ENCODE measurements around the gene ITPR1. TPM values are rescaled to one million over a fixed set of nuclear protein-coding genes. Genes with fewer than 3 reads are reported as not detected.

ITPR1 gene
- total RNA-seq, 1 experiment from 2014 or later: 48.5 TPM

DNA sequence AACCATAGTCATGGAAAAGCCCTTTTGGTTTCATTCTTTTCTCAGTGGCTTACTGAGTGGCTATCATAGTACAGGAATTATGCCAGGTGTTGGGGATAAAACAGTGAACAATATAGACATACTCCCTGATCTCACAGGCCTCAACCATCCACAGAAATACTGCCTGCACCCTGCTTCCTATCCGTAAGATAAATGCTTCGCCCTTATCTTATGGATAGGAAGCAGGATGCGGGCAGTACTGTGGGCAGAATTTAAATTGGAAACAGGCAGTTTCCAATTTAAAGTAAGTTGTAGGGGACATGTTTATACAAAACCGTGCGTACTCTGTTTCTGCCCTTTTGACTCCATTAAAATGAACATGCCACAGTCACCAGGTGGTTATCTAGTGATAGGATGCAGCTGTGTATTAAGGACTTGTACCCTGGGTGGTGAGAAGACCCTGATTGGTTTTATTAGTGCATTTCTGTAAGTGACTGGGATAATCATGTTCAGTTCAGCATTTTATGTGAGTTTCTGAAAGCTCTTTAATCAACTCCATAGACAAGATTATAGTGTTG is 344.3 kb downstream of the ITPR1 start:
- Histone ChIP-seq H2AFZ (ENCODE audit: low read length) (no peak overlapping the region), H3K27me3 (ENCODE audit: low read length) (no peaks in the 10 kb centered on the region), H3K79me2 (ENCODE audit: low read length) (no peaks in the 10 kb centered on the region), H3K4me3 (ENCODE audit: low read length) (no peak overlapping the region), H3K9me3 (ENCODE audit: low read length) (no peaks in the 10 kb centered on the region), H3K36me3 (ENCODE audit: low read depth, low read length) (no peaks in the 10 kb centered on the region), H3K9me2 (replicated peaks; ENCODE audit: low read length) (no peaks in the 10 kb centered on the region), H4K20me1 (ENCODE audit: low read length) (no peaks in the 10 kb centered on the region), H3F3A (ENCODE audit: low read length, unreplicated experiment) (no peaks in the 10 kb centered on the region), H3K4me1 (ENCODE audit: insufficient read depth, low read length) (no peaks in the 10 kb centered on the region), H3K4me2 (ENCODE audit: low read length) (no peak overlapping the region), H3K9ac (ENCODE audit: low read length) (no peak overlapping the region), H3K27ac (ENCODE audit: low read length) (no peak overlapping the region)
- DNase-seq (no peak), ATAC-seq (no peak)
- intact Hi-C loops (cut with micrococcal nuclease): no loop called here
- CTCF ChIA-PET: no interaction called here
- POLR2A ChIA-PET (ENCODE audit: unreplicated experiment): no interaction called here
- no peak for TF ChIP-seq EZH2phosphoT487 (IDR thresholded peaks at IDR 0.05; ENCODE audit: borderline replicate concordance, low read length)
- TF ChIP-seq, protein P1, sequence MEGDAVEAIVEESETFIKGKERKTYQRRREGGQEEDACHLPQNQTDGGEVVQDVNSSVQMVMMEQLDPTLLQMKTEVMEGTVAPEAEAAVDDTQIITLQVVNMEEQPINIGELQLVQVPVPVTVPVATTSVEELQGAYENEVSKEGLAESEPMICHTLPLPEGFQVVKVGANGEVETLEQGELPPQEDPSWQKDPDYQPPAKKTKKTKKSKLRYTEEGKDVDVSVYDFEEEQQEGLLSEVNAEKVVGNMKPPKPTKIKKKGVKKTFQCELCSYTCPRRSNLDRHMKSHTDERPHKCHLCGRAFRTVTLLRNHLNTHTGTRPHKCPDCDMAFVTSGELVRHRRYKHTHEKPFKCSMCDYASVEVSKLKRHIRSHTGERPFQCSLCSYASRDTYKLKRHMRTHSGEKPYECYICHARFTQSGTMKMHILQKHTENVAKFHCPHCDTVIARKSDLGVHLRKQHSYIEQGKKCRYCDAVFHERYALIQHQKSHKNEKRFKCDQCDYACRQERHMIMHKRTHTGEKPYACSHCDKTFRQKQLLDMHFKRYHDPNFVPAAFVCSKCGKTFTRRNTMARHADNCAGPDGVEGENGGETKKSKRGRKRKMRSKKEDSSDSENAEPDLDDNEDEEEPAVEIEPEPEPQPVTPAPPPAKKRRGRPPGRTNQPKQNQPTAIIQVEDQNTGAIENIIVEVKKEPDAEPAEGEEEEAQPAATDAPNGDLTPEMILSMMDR (conservative IDR thresholded peaks at IDR 0.05; ENCODE audit: low read depth, low read length): no peak
- no peak for TF ChIP-seq EZH2 (IDR thresholded peaks at IDR 0.05; ENCODE audit: low read length, unreplicated experiment)
- no TSS peak for BruUV-seq (replicated peaks)

DNA sequence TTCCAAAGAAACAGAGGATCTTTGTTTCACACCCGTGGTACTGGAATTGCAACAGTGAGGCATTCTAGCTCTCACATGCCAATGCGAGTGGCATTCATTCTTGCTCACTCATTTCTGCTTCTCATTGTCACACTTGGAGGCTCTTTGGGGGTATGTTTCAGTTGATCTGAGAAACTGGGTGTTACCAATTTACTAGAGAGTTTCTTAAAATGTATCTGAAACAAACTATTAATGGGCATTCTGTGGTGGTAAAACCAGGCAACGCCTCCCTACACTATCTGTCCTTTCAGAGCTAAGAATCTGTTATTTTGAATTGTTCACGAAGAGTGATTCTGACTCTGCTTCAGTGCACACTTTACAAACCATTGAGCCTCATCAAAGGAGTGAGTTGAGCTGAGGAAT is 345.5 kb downstream of the ITPR1 start:
- intact Hi-C loops (cut with micrococcal nuclease): no loop called here
- ChIA-PET POLR2A (ENCODE audit: unreplicated experiment) (interaction anchor here (0.5 kb wide), 1 partner anchor 344 kb away, joined by 4 read pairs; no protein-coding TSS in a partner anchor), CTCF (interaction anchor here (0.7 kb wide), 1 partner anchor 105 kb away, joined by 4 read pairs; no protein-coding TSS in a partner anchor)
- H3K79me2 ChIP-seq (ENCODE audit: low read length): no peaks in the 10 kb centered on the region
- H4K20me1 ChIP-seq (ENCODE audit: low read length): no peaks in the 10 kb centered on the region
- no TSS peak for BruUV-seq (replicated peaks)
- H3K36me3 ChIP-seq (ENCODE audit: low read depth, low read length): no peaks in the 10 kb centered on the region
- ATAC-seq: no peak
- no peaks in the 10 kb centered on the region for H3K9me3 ChIP-seq (ENCODE audit: low read length)
- H3K4me2 ChIP-seq (ENCODE audit: low read length): no peak overlapping the region
- no peak for DNase-seq
- no peak overlapping the region for H3K9ac ChIP-seq (ENCODE audit: low read length)
- no peaks in the 10 kb centered on the region for H3K4me1 ChIP-seq (ENCODE audit: insufficient read depth, low read length)
- no peak for TF ChIP-seq EZH2phosphoT487 (IDR thresholded peaks at IDR 0.05; ENCODE audit: borderline replicate concordance, low read length)
- TF ChIP-seq, protein P1 (conservative IDR thresholded peaks at IDR 0.05; ENCODE audit: low read depth, low read length): no peak
- TF ChIP-seq EZH2 (IDR thresholded peaks at IDR 0.05; ENCODE audit: low read length, unreplicated experiment): no peak
- no peak overlapping the region for H3K27ac ChIP-seq (ENCODE audit: low read length)
- no peaks in the 10 kb centered on the region for H3F3A ChIP-seq (ENCODE audit: low read length, unreplicated experiment)
- H2AFZ ChIP-seq (ENCODE audit: low read length): no peak overlapping the region
- H3K4me3 ChIP-seq (ENCODE audit: low read length): no peak overlapping the region
- H3K9me2 ChIP-seq (replicated peaks; ENCODE audit: low read length): no peaks in the 10 kb centered on the region
- H3K27me3 ChIP-seq (ENCODE audit: low read length): no peaks in the 10 kb centered on the region

DNA sequence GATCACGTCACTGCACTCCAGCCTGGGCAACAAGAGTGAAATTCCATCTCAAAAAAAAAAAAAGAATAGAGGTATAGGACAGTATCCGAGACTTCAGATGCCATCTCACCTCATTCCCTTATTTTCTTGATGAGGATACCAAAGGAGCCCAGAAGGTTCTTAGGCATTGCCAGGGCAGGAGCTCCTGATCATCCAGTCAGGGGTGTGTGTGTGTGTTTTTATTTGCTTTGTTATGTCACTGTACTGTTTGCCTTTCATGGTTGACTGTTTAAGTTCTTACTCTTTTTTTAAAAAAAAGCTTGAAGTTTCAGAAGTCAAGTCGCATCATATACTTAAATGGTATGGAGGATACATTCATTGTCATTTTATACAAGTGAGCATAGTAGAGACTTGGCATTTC is 346.1 kb downstream of the ITPR1 start:
- no peaks in the 10 kb centered on the region for H3K9me3 ChIP-seq (ENCODE audit: low read length)
- intact Hi-C loops (cut with micrococcal nuclease): no loop called here
- no peak overlapping the region for H2AFZ ChIP-seq (ENCODE audit: low read length)
- ATAC-seq (peak; percentile 77), DNase-seq (peak; percentile 23)
- H3F3A ChIP-seq (ENCODE audit: low read length, unreplicated experiment): no peaks in the 10 kb centered on the region
- no peak overlapping the region for H3K9ac ChIP-seq (ENCODE audit: low read length)
- no TSS peak for BruUV-seq (replicated peaks)
- no peak overlapping the region for H3K4me2 ChIP-seq (ENCODE audit: low read length)
- no peaks in the 10 kb centered on the region for H3K79me2 ChIP-seq (ENCODE audit: low read length)
- POLR2A ChIA-PET (ENCODE audit: unreplicated experiment): interaction anchor here (0.5 to 0.7 kb wide), 2 partner anchors 112 to 343 kb away, joined by 4 read pairs; no protein-coding TSS in a partner anchor
- CTCF ChIA-PET: interaction anchor here (0.7 kb wide), 1 partner anchor 104 kb away, joined by 4 read pairs; no protein-coding TSS in a partner anchor
- no peaks in the 10 kb centered on the region for H3K4me1 ChIP-seq (ENCODE audit: insufficient read depth, low read length)
- no peaks in the 10 kb centered on the region for H3K27me3 ChIP-seq (ENCODE audit: low read length)
- H3K4me3 ChIP-seq (ENCODE audit: low read length): no peak overlapping the region
- H3K9me2 ChIP-seq (replicated peaks; ENCODE audit: low read length): no peaks in the 10 kb centered on the region
- no peaks in the 10 kb centered on the region for H3K36me3 ChIP-seq (ENCODE audit: low read depth, low read length)
- no peaks in the 10 kb centered on the region for H4K20me1 ChIP-seq (ENCODE audit: low read length)
- no peak overlapping the region for H3K27ac ChIP-seq (ENCODE audit: low read length)
- TF ChIP-seq EZH2phosphoT487 (IDR thresholded peaks at IDR 0.05; ENCODE audit: borderline replicate concordance, low read length) (no peak), EZH2 (IDR thresholded peaks at IDR 0.05; ENCODE audit: low read length, unreplicated experiment) (no peak)
- TF ChIP-seq, protein P1 (conservative IDR thresholded peaks at IDR 0.05; ENCODE audit: low read depth, low read length): no peak
